ENCODE measurements around the gene NFIA.
A peak's percentile ranks its signal among the peaks of the same experiment; 100 is the strongest.

NFIA gene

GRCh38 chr1:61391730-61392129 lies 309.4 kb downstream of the NFIA start (continued):
- TF ChIP-seq SCRT1 (tag by site-specific recombination; IDR thresholded peaks at IDR 0.05; ENCODE audit: borderline replicate concordance) (peak; percentile 99), ZNF398 (tag by site-specific recombination; IDR thresholded peaks at IDR 0.05) (no peak), ZNF510 (tag by site-specific recombination; IDR thresholded peaks at IDR 0.05; ENCODE audit: insufficient replicate concordance) (no peak), ZNF529 (tag by site-specific recombination; IDR thresholded peaks at IDR 0.05; ENCODE audit: insufficient replicate concordance) (no peak), ZNF26 (tag by site-specific recombination; IDR thresholded peaks at IDR 0.05) (no peak), ZFP41 (tag by site-specific recombination; IDR thresholded peaks at IDR 0.05; ENCODE audit: borderline replicate concordance) (no peak), ZFP69B (tag by site-specific recombination; IDR thresholded peaks at IDR 0.05) (no peak), SP7 (tag by site-specific recombination; IDR thresholded peaks at IDR 0.05) (no peak), REPIN1 (tag by site-specific recombination; IDR thresholded peaks at IDR 0.05; ENCODE audit: low read depth) (no peak), SP3 (tag by site-specific recombination; IDR thresholded peaks at IDR 0.05) (no peak), OSR2 (tag by site-specific recombination; IDR thresholded peaks at IDR 0.05) (peak; percentile 79), ZNF660 (tag by site-specific recombination; IDR thresholded peaks at IDR 0.05) (no peak), ZNF155 (tag by site-specific recombination; IDR thresholded peaks at IDR 0.05) (no peak), YY2 (tag by site-specific recombination; IDR thresholded peaks at IDR 0.05) (no peak), ZNF114 (tag by site-specific recombination; IDR thresholded peaks at IDR 0.05) (no peak), ZNF138 (tag by site-specific recombination; IDR thresholded peaks at IDR 0.05; ENCODE audit: borderline replicate concordance) (no peak), ZNF621 (tag by site-specific recombination; IDR thresholded peaks at IDR 0.05) (no peak), ZSCAN5A (tag by site-specific recombination; IDR thresholded peaks at IDR 0.05) (no peak), ZNF311 (tag by site-specific recombination; IDR thresholded peaks at IDR 0.05; ENCODE audit: borderline replicate concordance) (no peak), ZNF791 (tag by site-specific recombination; IDR thresholded peaks at IDR 0.05) (no peak), ZNF394 (tag by site-specific recombination; IDR thresholded peaks at IDR 0.05; ENCODE audit: borderline replicate concordance) (peak; percentile 27; the same call in 1 of the 2 replicates), ZNF792 (tag by site-specific recombination; IDR thresholded peaks at IDR 0.05) (no peak), ZNF518A (tag by site-specific recombination; conservative IDR thresholded peaks at IDR 0.05; ENCODE audit: low read depth) (no peak), GLIS2 (tag by site-specific recombination; IDR thresholded peaks at IDR 0.05) (no peak), ZNF521 (tag by site-specific recombination; IDR thresholded peaks at IDR 0.05) (no peak), ZNF416 (tag by site-specific recombination; IDR thresholded peaks at IDR 0.05) (no peak)

All from HEK293 (cell line).